PFSK-1 (cell line): ENCODE data around the gene LDLRAD4.

Experiments
- POLR2AphosphoS5 ChIP-seq: IDR thresholded peaks from 2 replicates; pipeline ENCODE4 v1.6.1; 2012; ENCODE audit warnings: low read depth, mild to moderate bottlenecking, control low read depth, low read length, moderate library complexity
- TAF1 ChIP-seq: IDR thresholded peaks from 2 replicates; pipeline ENCODE4 v1.6.1; 2012; ENCODE audit warnings: low read length, control low read depth, borderline replicate concordance; ENCODE audit not compliant: insufficient read depth

DNA sequence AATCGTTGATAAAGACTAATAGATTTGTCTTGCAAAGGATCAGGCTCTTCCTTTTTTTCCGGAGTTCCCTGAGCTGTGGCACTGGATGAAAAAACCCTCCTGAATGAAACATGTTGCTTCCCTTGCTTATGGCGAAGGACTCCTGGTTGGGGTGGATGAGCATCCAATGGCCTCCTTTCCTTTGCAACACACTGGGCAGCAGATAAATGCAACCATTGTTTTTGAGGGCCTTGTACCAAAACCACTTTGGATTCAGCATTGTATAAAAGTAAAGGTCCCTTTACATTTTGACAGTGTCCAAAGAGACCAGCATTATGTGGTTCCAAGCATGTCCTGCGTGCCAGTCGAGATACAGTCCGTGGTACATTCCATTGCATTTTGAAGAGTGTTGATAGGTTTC, 463.1 kb downstream of the LDLRAD4 start:
- TF ChIP-seq POLR2AphosphoS5 = no peak
- no peak for TF ChIP-seq TAF1
